Measurements from ENCODE around the gene AKAP13. TPM values are rescaled to one million over a fixed set of nuclear protein-coding genes. Genes with fewer than 3 reads are reported as not detected.

The AKAP13 gene
- total and polyA plus RNA-seq, 2 experiments from 2014 or later, result 53.1 to 108 TPM

GRCh38 chr15:85458764-85459163 lies 78.4 kb downstream of the AKAP13 start:
- Histone ChIP-seq H3K4me3 (no peak overlapping the region), H3K9me3 (ENCODE audit: low read depth) (no peaks in the 10 kb centered on the region)

GRCh38 chr15:85462029-85462428 lies 81.6 kb downstream of the AKAP13 start:
- no peak for TF ChIP-seq CTCF (IDR thresholded peaks at IDR 0.05; ENCODE audit: low read depth, low read length)
- no peak for DNase-seq (ENCODE audit: low read depth in 1 of 2, low spot score in 1 of 2)
- Histone ChIP-seq H3K9me3 (ENCODE audit: low read depth) (no peaks in the 10 kb centered on the region), H3K27me3 (no peaks in the 10 kb centered on the region), H3K4me1 (ENCODE audit: low read depth) (peaks cover 42% of the 10 kb centered on the region), H3K4me3 (no peak overlapping the region), H3K27ac (no peak overlapping the region), H3K36me3 (no peaks in the 10 kb centered on the region)

More at GRCh38 chr15:85458764-85459163, 78.4 kb downstream of the AKAP13 start:
- peaks cover 32% of the 10 kb centered on the region for H3K4me1 ChIP-seq (ENCODE audit: low read depth)
- TF ChIP-seq CTCF (IDR thresholded peaks at IDR 0.05; ENCODE audit: low read depth, low read length), result no peak
- H3K36me3 ChIP-seq, result no peaks in the 10 kb centered on the region
- H3K27ac ChIP-seq, result no peak overlapping the region
- no peak for DNase-seq (ENCODE audit: low read depth in 1 of 2, low spot score in 1 of 2)
- H3K27me3 ChIP-seq, result no peaks in the 10 kb centered on the region

- Histone ChIP-seq H3K9me3 (ENCODE audit: low read depth) (no peaks in the 10 kb centered on the region), H3K4me1 (ENCODE audit: low read depth) (peaks cover 39% of the 10 kb centered on the region), H3K27me3 (no peaks in the 10 kb centered on the region), H3K27ac (peak overlapping the region; percentile 75), H3K4me3 (no peak overlapping the region), H3K36me3 (no peaks in the 10 kb centered on the region)
- no peak for TF ChIP-seq CTCF (IDR thresholded peaks at IDR 0.05; ENCODE audit: low read depth, low read length)
- no peak for DNase-seq (ENCODE audit: low read depth in 1 of 2, low spot score in 1 of 2)
These were observed 83.0 kb downstream of the AKAP13 start for GRCh38 chr15:85463276-85463892.

GRCh38 chr15:85463976-85464375 lies 83.6 kb downstream of the AKAP13 start:
- Histone ChIP-seq H3K27me3 (no peaks in the 10 kb centered on the region), H3K27ac (peak overlapping the region; percentile 75)
- no peak for TF ChIP-seq CTCF (IDR thresholded peaks at IDR 0.05; ENCODE audit: low read depth, low read length)

GRCh38 chr15:85464471-85464870 lies 84.1 kb downstream of the AKAP13 start:
- peak overlapping the region; percentile 75 for H3K27ac ChIP-seq
- no peak overlapping the region for H3K4me3 ChIP-seq
- H3K36me3 ChIP-seq, result no peaks in the 10 kb centered on the region
- DNase-seq (ENCODE audit: low read depth in 1 of 2, low spot score in 1 of 2), result no peak
- no peak for TF ChIP-seq CTCF (IDR thresholded peaks at IDR 0.05; ENCODE audit: low read depth, low read length)
- H3K9me3 ChIP-seq (ENCODE audit: low read depth), result no peaks in the 10 kb centered on the region
- no peaks in the 10 kb centered on the region for H3K27me3 ChIP-seq
- peaks cover 39% of the 10 kb centered on the region for H3K4me1 ChIP-seq (ENCODE audit: low read depth)

More at GRCh38 chr15:85463976-85464375, 83.6 kb downstream of the AKAP13 start:
- H3K9me3 ChIP-seq (ENCODE audit: low read depth), result no peaks in the 10 kb centered on the region
- no peak overlapping the region for H3K4me3 ChIP-seq
- peaks cover 39% of the 10 kb centered on the region for H3K4me1 ChIP-seq (ENCODE audit: low read depth)
- no peak for DNase-seq (ENCODE audit: low read depth in 1 of 2, low spot score in 1 of 2)
- H3K36me3 ChIP-seq, result no peaks in the 10 kb centered on the region
